Occipital lobe (tissue), 2 donors: ENCODE measurements around the gene RS1. TPM values are rescaled to one million over a fixed set of nuclear protein-coding genes. Genes with fewer than 3 reads are reported as not detected.

Source experiments
- DNase-seq: peaks from one replicate; lab custom pipeline; 2025; lab: John Stamatoyannopoulos, UW
- total RNA-seq: library from RNA; depleted of rRNA; stranded (reverse); fragments of >200 nt; gene quantifications from one replicate; pipeline ENCODE4 v1.2.3, GENCODE V29; 2014

RS1 gene
- total RNA-seq, 1 donor from 2014 or later: 0.16 TPM

GRCh38 chrX:18668071-18668835 lies 3.7 kb downstream of the RS1 start:
- no peak for DNase-seq

GRCh38 chrX:18666614-18667013 lies 5.3 kb downstream of the RS1 start:
- DNase-seq: no peak

GRCh38 chrX:18664947-18665346 lies 7.0 kb downstream of the RS1 start:
- no peak for DNase-seq

GRCh38 chrX:18661273-18661672 lies 10.6 kb downstream of the RS1 start:
- DNase-seq: no peak

GRCh38 chrX:18654875-18655836 lies 16.8 kb downstream of the RS1 start:
- DNase-seq: no peak

GRCh38 chrX:18652636-18653035 lies 19.3 kb downstream of the RS1 start:
- no peak for DNase-seq

- no peak for DNase-seq
Measured at GRCh38 chrX:18650662-18651061, 21.2 kb downstream of the RS1 start.

GRCh38 chrX:18649498-18649951 lies 22.4 kb downstream of the RS1 start:
- DNase-seq: no peak

GRCh38 chrX:18647621-18648020 lies 24.3 kb downstream of the RS1 start:
- no peak for DNase-seq

GRCh38 chrX:18643853-18644252 lies 28.1 kb downstream of the RS1 start:
- no peak for DNase-seq

- no peak for DNase-seq
Measured at GRCh38 chrX:18643243-18643642, 28.7 kb downstream of the RS1 start.

GRCh38 chrX:18640686-18641085 lies 31.2 kb downstream of the RS1 start:
- DNase-seq: no peak

GRCh38 chrX:18639280-18639679 lies 32.6 kb downstream of the RS1 start:
- no peak for DNase-seq

GRCh38 chrX:18638398-18638797 lies 33.5 kb downstream of the RS1 start:
- DNase-seq: no peak

GRCh38 chrX:18630934-18631333 lies 41.0 kb downstream of the RS1 start:
- DNase-seq: no peak

- no peak for DNase-seq
Measured at GRCh38 chrX:18624599-18624998, 47.3 kb downstream of the RS1 start.

- no peak for DNase-seq
Measured at GRCh38 chrX:18620349-18620748, 51.6 kb downstream of the RS1 start.

- DNase-seq: no peak
Measured at GRCh38 chrX:18619288-18619687, 52.6 kb downstream of the RS1 start.

- DNase-seq: peak; percentile 20
Measured at GRCh38 chrX:18617407-18617750, 54.5 kb downstream of the RS1 start.

GRCh38 chrX:18616688-18617406 lies 55.1 kb downstream of the RS1 start:
- no peak for DNase-seq

- DNase-seq: no peak
Measured at GRCh38 chrX:18613930-18614639, 57.8 kb downstream of the RS1 start.
